ENCODE data around the gene CAMKK1. TPM values are rescaled to one million over a fixed set of nuclear protein-coding genes. Genes with fewer than 3 reads are reported as not detected.

The CAMKK1 gene
- polyA plus RNA-seq (2011; rRNA removed) (6.9 and 7.7 TPM in 2 replicates), polyA plus RNA-seq (2017; fragmentation: RNase III; extraction: RNeasy Plus Mini Kit Qiagen cat#74134 plus additional on column Dnase treatment) (12.6 to 15.3 TPM (median 14.8 TPM) in 3 replicates), polyA minus RNA-seq (2011; rRNA and poly(A)+ RNA removed) (10.2 and 11.8 TPM in 2 replicates)
- polyA plus RNA-seq (2012; cell fraction: cytosol; rRNA removed): 17.0 and 21.1 TPM in 2 replicates
- 44.0 and 47.1 TPM in 2 replicates for polyA plus RNA-seq (2012; cell fraction: nucleus; rRNA removed)

- DNase-seq (ENCODE audit: low read depth in 1 of 2, low spot score in 1 of 2): peak; percentile 86 to 98
- peak; percentile 57 to 78 for ATAC-seq
- Histone ChIP-seq H3K4me1 (peaks cover 54% of the 10 kb centered on the region), H3K27ac (peak within 1 kb of the TSS; percentile 87 to 89), H3K4me3 (peak within 1 kb of the TSS; percentile 79), H3K9me3 (no peaks in the 10 kb centered on the region), H3K4me2 (peak within 1 kb of the TSS; percentile 94)
- ChIA-PET POLR2A (interaction anchor here (1.7 kb wide), 1 partner anchor 48 kb away, joined by 3 read pairs; no protein-coding TSS in a partner anchor), CTCF (interaction anchor here (0.7 to 16.6 kb wide), 6 partner anchors 11 to 30 kb away, joined by 3 to 256 read pairs (median 8); partner anchors contain the start of gene P2RX1)
- FAIRE-seq: no peak
- WGBS (ENCODE audit: missing lambda C conversion rate): 23% methylated on average over 19 of the region's 75 CpGs
- TF ChIP-seq MAX (IDR thresholded peaks at IDR 0.05) (peak; percentile 55; the same call in 1 of the 2 replicates), PBX3 (IDR thresholded peaks at IDR 0.05) (peak; percentile 57; the same call in 1 of the 2 replicates), RFX5 (IDR thresholded peaks at IDR 0.05) (0 out of 2 replicates have a peak, but pooled peaks have one; percentile 29), MAFK (IDR thresholded peaks at IDR 0.05; ENCODE audit: partially characterized antibody) (no peak), RAD21 (conservative IDR thresholded peaks at IDR 0.05 in 1 of 2, IDR thresholded peaks at IDR 0.05 in 1 of 2) (no peak), E2F6 (IDR thresholded peaks at IDR 0.05; ENCODE audit: borderline replicate concordance, low read depth) (no peak; the same call in 1 of the 2 replicates), POLR2A (IDR thresholded peaks at IDR 0.05; ENCODE audit: low read length) (peak; percentile 15; the same call in 1 of the 2 replicates), CBX2 (IDR thresholded peaks at IDR 0.05; ENCODE audit: borderline replicate concordance, low read depth) (no peak), MYC (IDR thresholded peaks at IDR 0.05; ENCODE audit: borderline replicate concordance, low read length) (no peak), JUN (IDR thresholded peaks at IDR 0.05) (peak in 1 of 2 experiments; percentile 55; a peak in 1 of 5 replicates), PHF8 (IDR thresholded peaks at IDR 0.05; ENCODE audit: borderline replicate concordance, low read depth) (peak; percentile 38; the same call in 1 of the 2 replicates), TFCP2L1 (CRISPR knock-in tag; IDR thresholded peaks at IDR 0.05) (peak; percentile 42; the same call in 1 of the 2 replicates)
These were observed at the start of gene CAMKK1 for GRCh38 chr17:3893003-3893719. CAMKK1 (minus strand) TSS chr17:3893053; CDS start chr17:3885687, 7,366 bp downstream.

GRCh38 chr17:3940965-3941698 is 48.3 kb upstream of the CAMKK1 start:
- Histone ChIP-seq H3K4me3 (no peak overlapping the region), H3K9me3 (no peaks in the 10 kb centered on the region), H3K4me2 (no peak overlapping the region), H3K27ac (no peak overlapping the region), H3K4me1 (no peaks in the 10 kb centered on the region)
- no peak for FAIRE-seq
- CTCF ChIA-PET: interaction anchor here (1.2 to 2.3 kb wide), 2 partner anchors 24 to 27 kb away, joined by 3 to 8 read pairs; no protein-coding TSS in a partner anchor
- 87% methylated on average over 42 of the region's 48 CpGs for WGBS (ENCODE audit: missing lambda C conversion rate)
- POLR2A ChIA-PET: no interaction called here
- no peak for DNase-seq (ENCODE audit: low read depth in 1 of 2, low spot score in 1 of 2)
- no peak for TF ChIP-seq GATA3 (IDR thresholded peaks at IDR 0.05; ENCODE audit: borderline replicate concordance)
- no peak for ATAC-seq

GRCh38 chr17:3937359-3937758 is 44.5 kb upstream of the CAMKK1 start:
- ATAC-seq: no peak
- Histone ChIP-seq H3K4me2 (no peak overlapping the region), H3K4me3 (no peak overlapping the region), H3K9me3 (no peaks in the 10 kb centered on the region), H3K4me1 (no peaks in the 10 kb centered on the region; the same call in 2 of the 3 replicates), H3K27ac (no peak overlapping the region)
- POLR2A ChIA-PET: no interaction called here
- FAIRE-seq: no peak
- no peak for DNase-seq (ENCODE audit: low read depth in 1 of 2, low spot score in 1 of 2)
- WGBS (ENCODE audit: missing lambda C conversion rate): 91% methylated on average over 17 of the region's 17 CpGs
- CTCF ChIA-PET: no interaction called here
- TF ChIP-seq HOXB5 (CRISPR knock-in tag; IDR thresholded peaks at IDR 0.05) (no peak), FOSB (CRISPR knock-in tag; IDR thresholded peaks at IDR 0.05) (no peak), ZSCAN20 (CRISPR knock-in tag; IDR thresholded peaks at IDR 0.05) (no peak), ZNF302 (CRISPR knock-in tag; IDR thresholded peaks at IDR 0.05) (no peak), BHLHE40 (IDR thresholded peaks at IDR 0.05; ENCODE audit: low read depth, low read length) (no peak), CHD4 (IDR thresholded peaks at IDR 0.05; ENCODE audit: borderline replicate concordance) (no peak), TP53 (CRISPR knock-in tag; IDR thresholded peaks at IDR 0.05) (no peak), BCL3 (IDR thresholded peaks at IDR 0.05) (no peak), CEBPB (IDR thresholded peaks at IDR 0.05) (no peak), E2F6 (IDR thresholded peaks at IDR 0.05; ENCODE audit: borderline replicate concordance, low read depth) (no peak), MAZ (IDR thresholded peaks at IDR 0.05; ENCODE audit: borderline replicate concordance, low read depth, low read length) (no peak), ATOH8 (CRISPR knock-in tag; IDR thresholded peaks at IDR 0.05; ENCODE audit: low read depth) (no peak), RNF2 (IDR thresholded peaks at IDR 0.05; ENCODE audit: borderline replicate concordance, low read depth) (no peak), NFE2L2 (conservative IDR thresholded peaks at IDR 0.05; ENCODE audit: low read length) (no peak)
